Astrocyte of the cerebellum (primary cell): Measurements from ENCODE around the gene CA12.

Experiments used
- DNase-seq: peaks from one replicate; pipeline ENCODE4 v3.0.0-alpha.2; 2011; ENCODE audit warnings: low read depth
- H3K4me3 ChIP-seq: 2 replicates; pipeline ENCODE4 v1.5.1; 2011; ENCODE audit warnings: mild to moderate bottlenecking, low read depth, low read length, moderate library complexity
- in situ Hi-C: cut with HindIII; loops from 2 replicates; pipeline ENCODE4 v1.10.0; 2017; ENCODE audit warnings: low sequenced_read_pairs
- TF ChIP-seq, protein P1 (sequence below): IDR thresholded peaks from 2 replicates; pipeline ENCODE4 v1.5.1; 2012; ENCODE audit warnings: low read length, low read depth, moderate library complexity, mild to moderate bottlenecking; ENCODE audit errors: missing control alignments

Gene CA12

DNA sequence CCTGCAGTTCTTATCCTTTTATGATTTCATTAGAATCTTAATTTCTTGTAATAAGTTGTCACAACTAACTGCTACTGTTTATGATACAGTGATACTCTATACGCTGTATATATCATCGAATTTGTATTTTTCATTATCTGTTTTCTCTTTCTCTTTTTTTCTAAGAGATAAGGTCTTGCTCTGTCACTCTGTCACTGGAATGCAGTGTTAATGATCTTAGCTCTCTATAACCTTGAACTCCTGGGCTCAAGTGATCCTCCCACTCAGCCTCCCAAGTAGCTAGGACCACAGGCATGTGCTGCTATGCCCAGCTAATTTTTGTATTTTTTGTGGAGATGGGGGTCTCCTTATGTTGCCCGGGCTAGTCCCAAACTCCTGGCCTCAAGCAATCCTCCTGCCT lies 89.4 kb downstream of the CA12 start:
- H3K4me3 ChIP-seq: no peak overlapping the region
- no peak for DNase-seq
- TF ChIP-seq, protein P1, sequence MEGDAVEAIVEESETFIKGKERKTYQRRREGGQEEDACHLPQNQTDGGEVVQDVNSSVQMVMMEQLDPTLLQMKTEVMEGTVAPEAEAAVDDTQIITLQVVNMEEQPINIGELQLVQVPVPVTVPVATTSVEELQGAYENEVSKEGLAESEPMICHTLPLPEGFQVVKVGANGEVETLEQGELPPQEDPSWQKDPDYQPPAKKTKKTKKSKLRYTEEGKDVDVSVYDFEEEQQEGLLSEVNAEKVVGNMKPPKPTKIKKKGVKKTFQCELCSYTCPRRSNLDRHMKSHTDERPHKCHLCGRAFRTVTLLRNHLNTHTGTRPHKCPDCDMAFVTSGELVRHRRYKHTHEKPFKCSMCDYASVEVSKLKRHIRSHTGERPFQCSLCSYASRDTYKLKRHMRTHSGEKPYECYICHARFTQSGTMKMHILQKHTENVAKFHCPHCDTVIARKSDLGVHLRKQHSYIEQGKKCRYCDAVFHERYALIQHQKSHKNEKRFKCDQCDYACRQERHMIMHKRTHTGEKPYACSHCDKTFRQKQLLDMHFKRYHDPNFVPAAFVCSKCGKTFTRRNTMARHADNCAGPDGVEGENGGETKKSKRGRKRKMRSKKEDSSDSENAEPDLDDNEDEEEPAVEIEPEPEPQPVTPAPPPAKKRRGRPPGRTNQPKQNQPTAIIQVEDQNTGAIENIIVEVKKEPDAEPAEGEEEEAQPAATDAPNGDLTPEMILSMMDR: no peak
- in situ Hi-C loops: loop anchor here (5.0 kb wide), 1 partner anchor 45 kb away; no protein-coding TSS in a partner anchor

DNA sequence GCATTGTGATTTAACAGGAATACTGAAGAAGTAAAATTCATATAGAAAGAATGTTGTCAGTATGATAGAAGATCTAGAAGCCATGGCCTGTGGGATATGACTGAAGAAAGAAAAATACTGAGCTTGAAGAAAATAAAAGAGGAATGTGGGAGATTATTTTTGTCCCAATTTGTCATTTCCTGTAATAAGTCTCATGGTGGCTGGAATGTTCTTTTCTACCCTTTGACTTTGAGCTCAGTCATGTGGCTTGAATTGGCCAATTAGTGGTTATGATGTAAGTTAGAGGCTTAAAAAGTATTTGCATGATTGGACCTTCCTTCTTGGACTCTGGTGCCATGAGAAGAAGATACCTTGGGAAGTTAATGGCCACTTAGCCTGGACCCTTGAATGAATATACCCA lies 90.1 kb downstream of the CA12 start:
- peak; percentile 77 for DNase-seq

DNA sequence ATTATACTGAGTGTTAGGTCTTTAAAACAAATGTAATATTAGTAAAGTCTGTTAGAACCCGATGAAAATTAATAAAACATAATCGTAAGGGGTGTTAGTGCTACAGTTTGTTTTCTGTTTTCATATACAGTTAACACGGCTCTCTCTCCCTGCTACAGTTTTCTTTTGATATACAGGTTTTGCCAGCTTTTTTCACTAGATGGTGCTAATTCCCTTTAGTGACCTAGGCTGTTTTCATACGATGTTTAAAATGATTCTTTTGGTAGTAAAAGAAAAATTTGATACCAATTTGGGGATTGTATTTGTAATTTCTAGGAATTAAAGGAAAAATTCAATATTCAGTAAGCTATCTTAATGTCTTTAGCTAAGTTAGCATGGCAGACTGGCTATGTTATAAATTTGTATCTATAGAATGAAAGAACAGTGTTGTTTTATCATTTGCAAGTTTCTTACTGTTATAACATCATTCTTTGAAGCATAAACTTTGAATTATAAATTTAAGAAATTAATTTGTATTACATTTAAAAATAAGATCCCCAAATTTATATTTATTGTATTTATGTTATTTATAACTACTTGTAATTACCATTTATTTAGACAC lies 92.8 kb downstream of the CA12 start:
- TF ChIP-seq, protein P1: peak; percentile 53
- in situ Hi-C loops: no loop called here
- H3K4me3 ChIP-seq: no peak overlapping the region
- peak; percentile 54 for DNase-seq

More for the DNA sequence above, 90.1 kb downstream of the CA12 start:
- in situ Hi-C loops: loop anchor here (5.0 kb wide), 1 partner anchor 46 kb away; no protein-coding TSS in a partner anchor
- TF ChIP-seq, protein P1: no peak
- no peak overlapping the region for H3K4me3 ChIP-seq

DNA sequence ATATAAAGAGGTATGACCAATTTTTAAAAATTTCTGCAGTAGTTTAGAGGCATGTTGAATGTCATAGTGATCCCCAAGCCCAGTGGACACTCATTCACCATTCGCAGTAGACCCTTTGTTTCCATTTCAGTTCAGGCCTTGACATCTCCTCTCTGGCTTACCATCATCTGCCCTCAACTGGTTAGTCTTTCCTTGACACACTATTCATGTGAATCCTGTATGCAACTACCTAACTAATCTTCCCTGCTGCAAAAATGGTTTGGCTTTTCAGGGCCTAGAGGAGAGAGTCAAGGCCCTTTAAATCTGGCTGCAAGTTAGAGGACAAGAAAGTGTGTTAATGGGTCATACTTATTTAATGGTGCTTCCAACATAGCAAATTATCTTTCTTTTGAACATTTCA lies 93.3 kb downstream of the CA12 start:
- TF ChIP-seq, protein P1: no peak
- DNase-seq: no peak
- no peak overlapping the region for H3K4me3 ChIP-seq
- in situ Hi-C loops: no loop called here

DNA sequence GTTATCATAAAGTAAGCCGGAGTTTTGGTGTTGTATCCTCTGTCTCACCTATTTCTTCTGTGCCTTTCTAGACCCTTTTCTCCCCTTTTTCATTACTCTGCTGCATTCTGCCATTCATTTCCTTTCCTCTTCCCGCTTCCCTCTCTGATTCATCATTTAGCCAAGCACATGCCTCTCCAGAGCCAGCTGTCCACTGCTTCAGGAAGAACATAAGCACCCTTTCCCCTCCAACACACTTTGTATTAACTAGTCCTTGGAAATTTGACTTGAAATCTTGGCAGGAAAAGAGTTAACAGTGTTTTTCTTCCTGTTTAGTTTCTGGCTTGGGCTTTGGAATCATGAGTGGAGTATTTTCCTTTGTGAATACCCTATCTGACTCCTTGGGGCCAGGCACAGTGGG lies 94.5 kb downstream of the CA12 start:
- TF ChIP-seq, protein P1: no peak
- no peak for DNase-seq
- H3K4me3 ChIP-seq: no peak overlapping the region
- in situ Hi-C loops: no loop called here

DNA sequence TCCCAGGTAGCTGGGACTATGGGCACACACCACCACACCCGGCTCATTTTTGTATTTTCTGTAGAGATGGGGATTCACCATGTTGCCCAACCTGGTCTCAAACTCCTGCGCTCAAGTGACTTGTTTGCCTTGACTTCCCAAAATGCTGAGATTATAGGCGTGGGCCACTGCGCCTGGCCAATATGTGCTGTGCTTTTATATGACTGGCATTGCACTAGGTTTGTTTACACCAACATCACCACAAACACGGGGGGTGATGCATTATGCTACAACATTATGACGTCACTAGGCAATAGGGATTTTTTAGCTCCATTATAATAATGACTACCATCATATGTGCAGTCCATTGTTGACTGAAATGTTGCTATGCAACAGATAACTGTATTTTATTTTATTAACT lies 97.3 kb downstream of the CA12 start:
- TF ChIP-seq, protein P1: no peak
- in situ Hi-C loops: no loop called here
- no peak for DNase-seq
- H3K4me3 ChIP-seq: no peak overlapping the region
